HG03571 (cell line): ENCODE results near the gene STK11IP.

ENCODE experiments used
- ATAC-seq: cut with Tn5 transposase; IDR thresholded peaks from one replicate; pipeline ENCODE4 v1.9.1; 2021; ENCODE audit not compliant: unreplicated experiment

Gene STK11IP

DNA sequence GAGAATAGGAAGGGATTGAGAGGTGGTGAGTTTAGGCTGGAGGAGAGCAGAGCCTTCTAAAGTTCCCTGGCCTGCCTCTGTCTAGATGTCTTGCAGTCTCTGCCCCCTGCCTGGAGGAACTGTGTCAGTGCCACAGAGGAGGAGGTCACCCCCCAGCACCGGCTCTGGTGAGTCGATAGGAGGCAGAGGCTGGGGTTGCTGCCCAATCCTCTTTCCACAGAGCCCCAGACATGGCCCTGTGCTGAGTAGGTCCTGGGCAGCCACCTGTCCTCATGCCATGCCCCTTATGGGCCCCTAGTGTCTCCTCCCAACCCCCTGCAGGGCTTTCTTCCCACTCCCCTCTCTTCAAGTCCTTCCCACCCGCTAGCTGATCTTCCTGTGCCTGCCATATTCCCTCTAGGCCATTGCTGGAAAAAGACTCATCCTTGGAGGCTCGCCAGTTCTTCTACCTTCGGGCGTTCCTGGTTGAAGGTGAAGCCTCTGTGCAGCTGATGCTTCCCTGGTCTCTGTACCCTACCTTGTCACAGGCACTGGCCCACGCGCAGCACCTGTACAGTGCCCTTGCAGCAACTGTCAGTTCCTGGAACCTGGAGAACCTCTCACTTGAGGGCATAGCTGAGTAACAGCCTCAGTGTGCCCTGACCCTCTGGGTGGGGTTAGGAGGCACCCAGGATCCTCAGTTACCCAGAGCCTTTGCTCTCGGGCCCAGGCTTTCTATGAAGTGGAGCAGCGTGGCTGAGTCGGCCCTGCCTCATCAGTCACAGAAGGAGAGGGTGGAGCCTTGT is 16.6 kb downstream of the STK11IP start:
- ATAC-seq, result no peak

DNA sequence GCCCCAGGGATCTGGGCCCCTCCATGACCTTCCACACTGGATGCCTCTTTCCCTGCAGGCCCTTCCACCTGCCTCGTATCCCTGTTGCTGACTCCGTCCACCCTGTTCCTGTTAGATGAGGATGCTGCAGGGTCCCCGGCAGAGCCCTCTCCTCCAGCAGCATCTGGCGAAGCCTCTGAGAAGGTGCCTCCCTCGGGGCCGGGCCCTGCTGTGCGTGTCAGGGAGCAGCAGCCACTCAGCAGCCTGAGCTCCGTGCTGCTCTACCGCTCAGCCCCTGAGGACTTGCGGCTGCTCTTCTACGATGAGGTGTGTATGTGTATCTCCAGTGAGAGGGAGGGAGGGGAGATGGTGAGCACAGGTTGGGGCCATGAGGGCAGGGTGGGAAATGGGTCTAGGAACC is 17.4 kb downstream of the STK11IP start:
- ATAC-seq, result no peak

DNA sequence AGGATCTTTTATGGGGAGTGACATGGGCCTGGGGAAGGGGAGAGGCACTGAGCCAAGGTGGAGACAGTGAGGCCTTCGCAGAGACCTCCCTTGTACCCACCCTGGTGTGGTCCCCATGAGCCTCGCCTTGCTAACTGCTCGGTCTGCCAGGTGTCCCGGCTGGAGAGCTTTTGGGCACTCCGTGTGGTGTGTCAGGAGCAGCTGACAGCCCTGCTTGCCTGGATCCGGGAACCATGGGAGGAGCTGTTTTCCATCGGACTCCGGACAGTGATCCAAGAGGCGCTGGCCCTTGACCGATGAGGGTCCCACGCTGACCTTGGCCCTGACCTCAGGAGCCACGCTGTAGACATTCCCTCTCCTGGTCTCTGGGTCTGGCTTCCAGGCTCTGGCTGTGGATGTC is 18.2 kb downstream of the STK11IP start:
- no peak for ATAC-seq

DNA sequence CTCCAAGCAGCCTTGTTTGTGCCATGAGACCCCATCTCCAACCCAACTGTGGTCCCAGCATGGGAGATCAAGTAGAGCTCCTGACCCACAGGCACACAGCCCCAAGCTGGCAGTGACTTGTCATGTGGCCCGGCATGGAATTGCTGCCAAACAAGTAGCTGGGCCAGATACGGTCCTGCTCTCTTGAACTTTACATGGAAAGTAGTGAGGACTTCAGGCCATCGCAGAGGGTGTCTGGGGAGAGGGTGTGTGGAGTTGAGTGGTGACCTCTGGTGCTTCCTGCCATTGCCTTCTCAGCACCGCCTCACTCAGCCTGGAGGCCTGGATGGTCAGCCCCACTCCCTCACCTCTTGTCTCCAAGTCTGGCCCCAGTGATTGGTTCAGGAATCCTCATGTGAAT is 18.9 kb downstream of the STK11IP start:
- ATAC-seq, result no peak

DNA sequence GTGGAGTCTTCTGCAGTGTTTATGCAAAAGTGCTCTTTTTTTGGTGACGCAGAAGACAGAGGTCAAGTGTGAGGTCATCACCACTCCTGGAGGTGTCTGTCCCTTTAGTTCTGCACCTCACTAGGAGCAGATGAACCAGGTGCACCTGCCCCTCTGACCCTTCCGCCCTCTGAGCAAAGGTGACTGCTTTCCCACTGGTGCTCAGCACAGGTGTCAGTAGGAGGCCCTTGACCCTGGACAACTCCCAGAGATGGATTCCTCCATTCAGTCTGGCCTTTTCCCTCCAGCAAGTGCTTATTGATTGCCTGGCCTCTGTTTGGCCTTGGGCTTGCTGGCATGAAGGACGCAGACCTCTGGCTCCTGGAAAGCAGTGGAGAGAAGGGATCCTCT is 21.1 kb downstream of the STK11IP start:
- no peak for ATAC-seq

- no peak for ATAC-seq
Observed at GRCh38 chr2:219619235-219619634, 21.6 kb downstream of the STK11IP start.

DNA sequence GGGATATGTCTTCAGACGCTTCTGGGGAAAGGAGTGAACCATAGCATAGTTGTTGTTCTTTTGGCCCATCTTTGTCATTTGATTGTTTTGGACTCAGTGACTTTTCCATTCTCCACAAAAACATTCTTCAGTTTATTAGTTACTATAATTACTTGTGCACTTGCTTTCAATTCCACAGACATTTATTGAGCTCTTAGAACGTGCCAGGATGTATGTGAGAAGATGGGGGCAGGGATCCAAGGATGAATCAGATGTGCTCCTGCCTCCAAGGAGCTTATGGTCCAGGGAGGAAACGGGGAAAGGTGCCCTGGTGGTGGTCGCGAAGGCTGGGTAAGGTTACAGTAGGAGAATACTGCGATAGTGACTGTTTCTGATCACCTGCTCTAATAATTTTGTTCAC is 22.9 kb downstream of the STK11IP start:
- no peak for ATAC-seq

DNA sequence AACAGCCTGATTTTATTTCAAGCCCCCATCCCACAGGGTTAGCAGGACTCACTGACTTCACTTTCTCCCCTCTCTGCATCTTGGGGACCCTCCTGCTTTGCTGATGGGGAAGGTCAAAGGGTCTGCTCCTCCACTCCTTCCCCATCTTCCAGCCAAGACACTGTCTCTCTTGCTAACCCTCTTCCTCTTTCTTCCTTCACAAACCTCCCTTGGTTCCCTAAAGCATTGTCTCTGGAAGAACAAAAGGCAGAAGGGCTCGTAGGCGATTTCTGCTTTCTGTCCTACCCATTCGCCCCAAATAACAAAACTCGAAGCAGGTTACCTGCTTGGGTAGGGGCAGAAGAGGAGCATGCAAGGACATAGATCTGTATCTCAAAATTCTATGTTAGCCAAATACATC is 24.3 kb downstream of the STK11IP start:
- no peak for ATAC-seq

DNA sequence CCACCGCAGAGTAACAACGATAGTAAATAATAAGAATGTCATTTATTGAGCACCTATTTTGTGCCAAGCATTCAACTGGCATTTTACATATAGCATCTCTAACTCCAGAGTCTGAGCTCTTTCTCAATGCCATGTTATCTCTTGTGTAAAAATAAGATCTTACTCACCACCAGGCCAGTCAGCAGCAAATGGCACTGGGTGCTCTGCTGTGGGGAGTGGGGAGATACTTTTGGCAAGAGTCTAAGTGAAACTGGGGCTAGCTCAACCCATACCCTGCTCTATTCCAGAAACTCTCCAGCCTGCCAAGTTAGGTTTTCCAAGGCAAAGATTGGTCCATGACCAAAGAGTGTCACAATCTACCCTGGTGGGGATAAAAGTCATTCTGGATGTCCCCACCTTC is 24.8 kb downstream of the STK11IP start:
- ATAC-seq, result no peak

DNA sequence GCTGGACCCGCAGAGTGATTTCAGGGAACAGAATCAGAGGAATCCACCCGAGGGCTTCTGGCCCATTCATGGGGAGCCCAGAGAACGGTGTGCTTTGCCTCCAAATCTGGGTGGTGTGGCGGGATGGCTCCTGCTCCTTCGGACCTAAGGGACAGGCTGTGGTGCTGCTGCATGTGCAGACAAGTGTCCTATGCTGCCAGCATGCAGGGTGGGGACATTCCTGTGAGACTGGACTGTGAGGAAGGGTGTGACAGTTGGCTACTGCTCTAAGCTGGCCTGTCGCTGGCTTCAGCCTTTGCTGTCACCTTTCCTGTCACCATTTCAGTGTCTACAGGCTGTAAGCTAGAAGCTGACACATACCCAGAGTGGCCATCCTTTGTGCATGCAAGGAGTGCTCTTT is 26.9 kb downstream of the STK11IP start:
- ATAC-seq, result no peak

- no peak for ATAC-seq
Observed at GRCh38 chr2:219625179-219625578, 27.5 kb downstream of the STK11IP start.

DNA sequence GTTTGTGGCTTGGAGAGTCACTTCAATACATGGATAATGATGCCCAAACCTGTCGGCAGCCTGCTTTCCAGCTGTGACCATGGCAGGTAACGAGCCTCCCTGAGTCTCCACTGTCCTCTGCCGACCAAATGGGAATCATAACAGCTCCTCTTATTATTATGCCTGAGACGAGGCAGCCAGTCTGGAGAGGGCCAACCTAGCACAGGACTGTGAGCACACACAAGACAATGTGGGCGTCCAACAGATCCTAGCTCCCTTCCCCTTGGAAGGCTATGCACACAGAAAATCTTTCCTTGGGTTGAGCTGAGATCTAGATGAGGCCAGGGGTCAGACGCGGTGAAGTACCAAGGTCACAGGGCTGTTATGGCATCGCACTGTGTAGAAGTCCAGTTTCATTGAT is 28.9 kb downstream of the STK11IP start:
- no peak for ATAC-seq

GRCh38 chr2:219627103-219628100 is 29.7 kb downstream of the STK11IP start, which contains the start of gene SLC4A3:
SLC4A3 (plus strand) TSS chr2:219627630; CDS start chr2:219627993, 363 bp downstream.
- no peak for ATAC-seq

GRCh38 chr2:219628235-219628985 is 30.8 kb downstream of the STK11IP start:
- ATAC-seq, result no peak

DNA sequence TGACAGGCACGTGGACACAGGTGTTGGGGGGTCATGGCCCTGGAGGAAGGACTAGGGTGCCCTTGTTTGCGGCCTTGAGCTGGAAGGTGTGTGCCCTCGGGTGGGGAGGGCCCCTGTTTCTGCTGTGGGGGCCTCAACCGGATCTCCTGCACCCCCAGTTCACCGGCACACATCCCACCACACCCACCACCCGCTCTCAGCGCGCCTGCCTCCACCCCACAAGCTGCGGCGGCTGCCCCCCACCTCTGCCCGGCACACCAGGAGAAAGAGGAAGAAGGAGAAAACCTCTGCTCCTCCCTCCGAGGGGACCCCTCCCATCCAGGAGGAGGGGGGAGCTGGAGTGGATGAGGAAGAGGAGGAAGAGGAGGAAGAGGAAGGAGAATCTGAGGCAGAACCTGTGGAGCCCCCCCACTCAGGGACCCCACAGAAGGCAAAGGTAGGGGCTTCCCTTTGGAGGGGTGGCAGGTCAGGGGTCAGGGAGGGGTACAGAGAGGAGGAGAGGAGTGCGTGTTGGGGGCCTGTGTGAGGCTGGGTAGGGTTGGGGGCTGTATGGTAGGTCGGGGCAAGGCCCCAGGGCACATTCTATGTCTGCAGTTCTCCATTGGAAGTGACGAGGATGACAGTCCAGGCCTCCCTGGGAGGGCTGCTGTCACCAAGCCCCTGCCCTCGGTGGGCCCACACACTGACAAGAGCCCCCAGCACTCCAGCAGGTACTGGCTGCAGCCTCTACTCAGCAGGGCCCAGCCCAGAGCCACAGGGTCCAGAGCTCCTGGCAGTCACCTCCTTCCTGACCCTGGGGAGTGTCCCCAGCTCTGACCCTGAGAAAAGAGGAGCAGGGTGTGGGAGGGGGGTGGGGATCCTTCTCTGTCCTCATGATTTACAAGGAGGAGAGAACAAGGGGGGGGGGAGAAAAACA is 31.6 kb downstream of the STK11IP start:
- no peak for ATAC-seq

GRCh38 chr2:219629976-219630695 is 32.5 kb downstream of the STK11IP start:
- ATAC-seq, result no peak

GRCh38 chr2:219630770-219631405 is 33.2 kb downstream of the STK11IP start:
- ATAC-seq, result no peak

- ATAC-seq, result no peak
Observed at GRCh38 chr2:219631406-219631891, 33.8 kb downstream of the STK11IP start.
